HTERT RPE-1 (cell line): Measurements from ENCODE around the gene UCKL1.
"Not testable (repeated sequence)": the region's sequence is repeated elsewhere in the genome, so short reads cannot be mapped to it uniquely, and the experiment has no call there.

Source experiments
- in situ Hi-C: fragments of 300-500 bp; cut with MboI; formaldehyde crosslinking; loops from 4 replicates; pipeline ENCODE4 v1.14.3; 2020; ENCODE audit warnings: low sequenced_read_pairs

UCKL1 gene

DNA sequence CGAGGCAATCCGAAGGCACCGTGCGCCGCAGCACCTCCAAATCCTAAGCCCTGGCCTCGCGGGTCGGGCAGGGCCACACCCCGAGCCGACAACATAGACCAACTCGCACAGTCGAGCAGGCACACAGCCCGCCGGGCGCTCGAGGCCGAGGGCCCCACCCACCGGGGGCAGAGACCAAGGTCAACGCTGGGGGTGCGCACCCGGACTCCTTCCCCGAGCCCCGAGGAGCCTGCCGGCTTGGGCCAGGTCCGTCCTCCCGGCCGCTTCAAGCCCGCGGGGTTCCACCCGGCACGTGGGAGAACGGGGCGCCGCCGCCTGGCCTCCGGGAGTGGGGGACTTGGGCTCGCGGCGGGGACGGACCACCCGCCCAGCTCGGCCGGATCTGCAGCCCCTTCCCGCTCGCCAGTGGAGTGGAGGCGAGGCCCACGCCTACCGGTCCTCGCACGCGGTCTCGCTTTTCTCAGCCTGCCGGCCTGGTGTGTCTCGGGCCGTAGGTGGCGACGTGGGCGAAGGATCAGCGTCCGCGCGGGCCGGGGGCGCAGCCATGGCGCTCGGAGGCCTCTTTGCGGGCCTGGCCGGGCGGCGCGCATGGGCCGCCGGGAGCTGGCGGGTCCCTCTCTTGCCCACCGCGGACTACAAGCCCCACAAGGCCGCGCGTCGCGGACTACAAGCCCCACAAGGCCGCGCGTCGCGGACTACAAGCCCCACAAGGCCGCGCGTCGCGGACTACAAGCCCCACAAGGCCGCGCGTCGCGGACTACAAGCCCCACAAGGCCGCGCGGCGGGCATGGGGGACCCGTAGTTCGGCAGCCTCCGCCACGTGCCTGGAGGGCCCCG, at the start of gene UCKL1:
TSS of gene UCKL1 (minus strand) at position 590 of the 837 bp plus-strand sequence. CDS start at position 546, 44 bp downstream.
- in situ Hi-C loops: no loop called here

DNA sequence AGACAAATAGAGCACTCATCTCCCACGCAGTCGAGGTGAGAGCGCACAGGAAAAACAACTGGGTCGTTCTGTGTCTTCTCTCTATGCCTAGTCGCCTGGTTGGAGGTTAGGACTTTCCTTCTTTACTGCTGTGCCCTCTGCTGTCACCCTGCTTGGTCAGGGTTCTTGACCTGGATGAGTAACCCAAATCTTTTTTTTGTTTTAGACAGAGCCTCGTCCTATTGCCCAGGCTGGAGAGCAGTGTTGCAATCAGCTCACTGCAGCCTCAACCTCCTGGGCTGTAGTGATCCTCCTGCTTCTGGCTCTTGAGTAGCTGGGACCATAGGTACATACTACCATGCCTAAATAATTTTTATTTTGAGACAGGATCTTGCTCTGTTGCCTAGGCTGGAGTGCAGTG, 49.2 kb upstream of the UCKL1 start:
- in situ Hi-C loops: no loop called here

GRCh38 chr20:64003960-64004725, 47.9 kb upstream of the UCKL1 start:
- in situ Hi-C loops: no loop called here

- in situ Hi-C loops: no loop called here
These were observed 45.4 kb upstream of the UCKL1 start for GRCh38 chr20:64001607-64002011.

DNA sequence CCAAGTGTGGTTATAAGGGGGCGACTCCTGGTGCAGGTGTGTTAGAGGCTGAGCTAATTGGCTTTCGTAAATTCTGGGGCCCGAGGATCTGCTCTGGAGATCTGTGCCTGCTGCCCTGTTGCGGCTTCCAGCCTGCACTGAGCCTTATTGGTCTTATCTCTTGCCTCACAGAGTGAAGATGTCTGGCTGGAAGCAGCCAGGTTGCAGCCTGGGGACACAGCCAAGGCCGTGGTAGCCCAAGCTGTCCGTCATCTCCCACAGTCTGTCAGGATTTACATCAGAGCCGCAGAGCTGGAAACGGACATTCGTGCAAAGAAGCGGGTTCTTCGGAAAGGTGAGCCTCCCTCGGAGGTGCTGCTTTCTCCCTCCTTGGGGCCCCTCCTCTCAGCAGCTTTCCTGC, 44.7 kb upstream of the UCKL1 start:
- in situ Hi-C loops: no loop called here

GRCh38 chr20:63982937-63983336, 26.7 kb upstream of the UCKL1 start:
- in situ Hi-C loops: no loop called here

GRCh38 chr20:63980806-63981728, 24.9 kb upstream of the UCKL1 start, which contains the start of gene PRPF6:
Gene PRPF6, plus strand, starts transcription at chr20:63981132. Its CDS starts 114 bp downstream, at chr20:63981246.
- in situ Hi-C loops: no loop called here

GRCh38 chr20:63980317-63980805, 24.1 kb upstream of the UCKL1 start:
- in situ Hi-C loops: no loop called here

GRCh38 chr20:63979557-63980316, 23.5 kb upstream of the UCKL1 start, which contains the start of gene SAMD10:
Gene SAMD10, minus strand, starts transcription at chr20:63979642. Its CDS starts 175 bp downstream, at chr20:63979467.
- in situ Hi-C loops: no loop called here

- in situ Hi-C loops: no loop called here
These were observed 23.0 kb upstream of the UCKL1 start for GRCh38 chr20:63979229-63979556.

- in situ Hi-C loops: no loop called here
These were observed 22.4 kb upstream of the UCKL1 start for GRCh38 chr20:63978319-63979228.

GRCh38 chr20:63977739-63978276, 21.6 kb upstream of the UCKL1 start:
- in situ Hi-C loops: no loop called here

GRCh38 chr20:63976980-63977738, 20.9 kb upstream of the UCKL1 start:
- in situ Hi-C loops: no loop called here

DNA sequence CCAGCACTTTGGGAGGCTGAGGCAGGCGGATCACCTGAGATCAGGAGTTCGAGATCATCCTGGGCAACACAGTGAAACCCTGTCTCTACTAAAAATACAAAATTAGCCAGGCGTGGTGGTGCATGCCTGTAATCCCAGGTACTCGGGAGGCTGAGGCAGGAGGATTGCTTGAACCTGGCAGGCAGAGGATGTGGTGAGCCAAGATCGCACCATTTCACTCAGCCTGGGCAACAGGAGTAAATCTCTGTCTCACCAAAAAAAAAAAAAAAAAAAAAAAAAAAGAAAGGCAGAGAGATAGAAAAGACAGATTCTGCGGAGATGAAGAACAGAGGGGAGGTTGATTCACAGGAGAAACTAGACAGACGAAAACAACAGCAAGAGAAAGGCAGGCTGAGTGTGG, 20.3 kb upstream of the UCKL1 start:
- in situ Hi-C loops: not testable (repeated sequence)

GRCh38 chr20:63974402-63975200, 18.4 kb upstream of the UCKL1 start:
- in situ Hi-C loops: no loop called here

- in situ Hi-C loops: no loop called here
These were observed 17.6 kb upstream of the UCKL1 start for GRCh38 chr20:63973636-63974401.

GRCh38 chr20:63973160-63973479, 16.9 kb upstream of the UCKL1 start:
- in situ Hi-C loops: no loop called here
